Caco-2 (cell line): ENCODE measurements around the gene TOM1. TPM values are rescaled to one million over a fixed set of nuclear protein-coding genes. Genes with fewer than 3 reads are reported as not detected.

Source experiments
- BruUV-seq: library from RNA; stranded (reverse); fragments of 400-500 nt; replicated peaks from 2 replicates; lab custom pipeline; 2021; lab: Mats Ljungman, UMichigan
- CTCF ChIA-PET: fragments of 300-600 bp; sonication (Branson Sonifier 250); formaldehyde crosslinking; loops from one replicate; lab custom pipeline; 2022; ENCODE audit warnings: antibody characterized with exemption; lab: Charles Lee
- POLR2A ChIA-PET: fragments of 300-600 bp; sonication (Branson Sonifier 250); formaldehyde crosslinking; loops from one replicate; lab custom pipeline; 2022; ENCODE audit warnings: antibody characterized with exemption; lab: Charles Lee
- DNase-seq, 2 experiments: peaks; one replicate each; pipeline versions ENCODE4 v3.0.0 to v3.0.0-alpha.2; 2020 to 2022
- H3K27me3 ChIP-seq: replicated peaks from 2 replicates; pipeline ENCODE4 v1.6.0; 2011; ENCODE audit warnings: low read length; ENCODE audit not compliant: control insufficient read depth, insufficient read depth
- H3K36me3 ChIP-seq: 2 replicates; pipeline ENCODE4 v1.5.1; 2011; ENCODE audit warnings: low read length; ENCODE audit not compliant: control insufficient read depth, insufficient read depth
- H3K4me1 ChIP-seq: fragments of 250-450 bp; sonication (Bioruptor Pico); 2 replicates; pipeline ENCODE4 v1.5.1; 2020; ENCODE audit warnings: mild to moderate bottlenecking
- H3K4me3 ChIP-seq: 2 replicates; pipeline ENCODE4 v1.5.1; 2011; ENCODE audit warnings: low read depth, mild to moderate bottlenecking, control low read depth, low read length
- H3K9me3 ChIP-seq: fragments of 250-450 bp; sonication (Bioruptor Pico); 2 replicates; pipeline ENCODE4 v1.5.1; 2020; ENCODE audit warnings: mild to moderate bottlenecking, moderate library complexity
- H3K27ac Mint-ChIP-seq: one replicate; pipeline ENCODE4 v1.8.0; 2022; ENCODE audit warnings: mixed read lengths; ENCODE audit not compliant: unreplicated experiment
- H3K27me3 Mint-ChIP-seq: one replicate; pipeline ENCODE4 v1.8.0; 2022; ENCODE audit warnings: mixed read lengths; ENCODE audit not compliant: insufficient read depth, unreplicated experiment
- H3K36me3 Mint-ChIP-seq: one replicate; pipeline ENCODE4 v1.8.0; 2022; ENCODE audit warnings: mild to moderate bottlenecking, mixed read lengths; ENCODE audit not compliant: insufficient read depth, unreplicated experiment
- H3K4me1 Mint-ChIP-seq: one replicate; pipeline ENCODE4 v1.8.0; 2022; ENCODE audit warnings: low read depth, mixed read lengths; ENCODE audit not compliant: unreplicated experiment
- H3K4me3 Mint-ChIP-seq: one replicate; pipeline ENCODE4 v1.8.0; 2022; ENCODE audit warnings: mild to moderate bottlenecking, moderate library complexity, mixed read lengths; ENCODE audit not compliant: unreplicated experiment
- H3K9me3 Mint-ChIP-seq: one replicate; pipeline ENCODE4 v1.8.0; 2022; ENCODE audit warnings: mixed read lengths; ENCODE audit not compliant: unreplicated experiment
- CTCF ChIP-seq, 2 experiments: fragments of 200-600 bp in 1 of 2; IDR thresholded peaks; 1 replicate in 1 of 2; 2 replicates in 1 of 2; pipeline versions ENCODE4 v1.5.1 to v1.8.0; 2011 to 2022; ENCODE audit warnings: antibody characterized with exemption in 1 of 2, control low read depth in 1 of 2, inconsistent platforms in 1 of 2, low read depth in 1 of 2, low read length in 1 of 2, mild to moderate bottlenecking in 1 of 2, moderate library complexity in 1 of 2; ENCODE audit not compliant: insufficient read depth in 1 of 2, severe bottlenecking in 1 of 2, unreplicated experiment in 1 of 2
- intact Hi-C: fragments of 100-400 bp; cut with micrococcal nuclease; formaldehyde crosslinking; loops from one replicate; pipeline ENCODE4 v1.10.0; 2022; ENCODE audit not compliant: unreplicated experiment
- total RNA-seq: library from RNA; stranded (reverse); gene quantifications from 2 replicates; pipeline ENCODE4 v1.2.3, GENCODE V29; 2022

Gene TOM1
- total RNA-seq, 1 experiment from 2014 or later: 47.4 TPM

GRCh38 chr22:35353318-35353717, 53.6 kb downstream of the TOM1 start:
- intact Hi-C loops: loop anchor here (5.0 kb wide), 3 partner anchors 44 to 79 kb away; no protein-coding TSS in a partner anchor
- BruUV-seq: no TSS peak
- H3K27me3 ChIP-seq: no peaks in the 10 kb centered on the region
- Mint-ChIP-seq H3K27me3 (no peaks in the 10 kb centered on the region), H3K9me3 (no peaks in the 10 kb centered on the region), H3K27ac (no peak overlapping the region), H3K4me3 (no peak overlapping the region), H3K36me3 (peaks cover 25% of the 10 kb centered on the region), H3K4me1 (peaks cover 7% of the 10 kb centered on the region)
- no peak overlapping the region for H3K4me3 ChIP-seq
- peaks cover 3% of the 10 kb centered on the region; the same call in 1 of the 2 replicates for H3K9me3 ChIP-seq
- no peak for DNase-seq
- ChIA-PET POLR2A (no interaction called here), CTCF (interaction anchor here (0.6 to 0.8 kb wide), 2 partner anchors 16 to 153 kb away, joined by 3 read pairs; no protein-coding TSS in a partner anchor)
- H3K4me1 ChIP-seq: peaks cover 10% of the 10 kb centered on the region
- no peaks in the 10 kb centered on the region for H3K36me3 ChIP-seq
- TF ChIP-seq CTCF (IDR thresholded peaks at IDR 0.05; ENCODE audit: insufficient read depth in 1 of 2, low read depth in 1 of 2, low read length in 1 of 2, severe bottlenecking in 1 of 2, unreplicated experiment in 1 of 2): no peak

GRCh38 chr22:35354068-35354467, 54.4 kb downstream of the TOM1 start:
- BruUV-seq: no TSS peak
- TF ChIP-seq CTCF (IDR thresholded peaks at IDR 0.05; ENCODE audit: insufficient read depth in 1 of 2, low read depth in 1 of 2, low read length in 1 of 2, severe bottlenecking in 1 of 2, unreplicated experiment in 1 of 2): no peak
- ChIA-PET POLR2A (no interaction called here), CTCF (interaction anchor here (0.8 kb wide), 1 partner anchor 16 kb away, joined by 3 read pairs; no protein-coding TSS in a partner anchor)
- H3K4me3 ChIP-seq: no peak overlapping the region
- Mint-ChIP-seq H3K27me3 (no peaks in the 10 kb centered on the region), H3K36me3 (peaks cover 25% of the 10 kb centered on the region), H3K4me3 (no peak overlapping the region), H3K27ac (no peak overlapping the region), H3K4me1 (peaks cover 7% of the 10 kb centered on the region), H3K9me3 (no peaks in the 10 kb centered on the region)
- H3K27me3 ChIP-seq: no peaks in the 10 kb centered on the region
- intact Hi-C loops: loop anchor here (5.0 kb wide), 3 partner anchors 43 to 78 kb away; no protein-coding TSS in a partner anchor
- peaks cover 10% of the 10 kb centered on the region for H3K4me1 ChIP-seq
- peaks cover 3% of the 10 kb centered on the region; the same call in 1 of the 2 replicates for H3K9me3 ChIP-seq
- H3K36me3 ChIP-seq: no peaks in the 10 kb centered on the region
- DNase-seq: no peak

- no peaks in the 10 kb centered on the region for H3K36me3 Mint-ChIP-seq
- no peak for TF ChIP-seq CTCF (IDR thresholded peaks at IDR 0.05; ENCODE audit: insufficient read depth in 1 of 2, low read depth in 1 of 2, low read length in 1 of 2, severe bottlenecking in 1 of 2, unreplicated experiment in 1 of 2)
- Histone ChIP-seq H3K27me3 (no peaks in the 10 kb centered on the region), H3K36me3 (no peaks in the 10 kb centered on the region), H3K9me3 (no peaks in the 10 kb centered on the region), H3K4me1 (peaks cover 8% of the 10 kb centered on the region; the same call in 1 of the 2 replicates), H3K4me3 (no peak overlapping the region)
- intact Hi-C loops: no loop called here
- no peak overlapping the region for H3K27ac Mint-ChIP-seq
- DNase-seq: no peak
- BruUV-seq: no TSS peak
- ChIA-PET POLR2A (no interaction called here), CTCF (interaction anchor here (0.6 kb wide), 1 partner anchor 37 kb away, joined by 3 read pairs; no protein-coding TSS in a partner anchor)
- peaks cover 7% of the 10 kb centered on the region for H3K4me1 Mint-ChIP-seq
- no peaks in the 10 kb centered on the region for H3K27me3 Mint-ChIP-seq
- H3K9me3 Mint-ChIP-seq: no peaks in the 10 kb centered on the region
- no peak overlapping the region for H3K4me3 Mint-ChIP-seq
Observed at GRCh38 chr22:35357883-35358621, 58.4 kb downstream of the TOM1 start.
